Endothelial cell of umbilical vein (primary cell): ENCODE measurements around the gene OR2L2. TPM values are rescaled to one million over a fixed set of nuclear protein-coding genes. Genes with fewer than 3 reads are reported as not detected.

Experiments
- BruUV-seq: library from RNA; stranded (reverse); fragments of 400-500 nt; replicated peaks from 2 replicates; lab custom pipeline; 2021; lab: Mats Ljungman, UMichigan
- CTCF ChIA-PET: fragments of 300-600, 350-600 bp; sonication (Branson Sonifier 250); formaldehyde crosslinking; loops from one replicate; lab custom pipeline; 2021; ENCODE audit warnings: antibody characterized with exemption, inconsistent platforms; lab: Charles Lee
- POLR2A ChIA-PET: fragments of 300-600, 350-600 bp; sonication (Branson Sonifier 250); formaldehyde crosslinking; loops from one replicate; lab custom pipeline; 2021; ENCODE audit warnings: antibody characterized with exemption, inconsistent platforms; lab: Charles Lee
- DNase-seq: peaks from one replicate; pipeline ENCODE4 v3.0.0-alpha.2; 2011; ENCODE audit warnings: low read depth, low spot score
- FAIRE-seq: peaks from 2 replicates; lab custom pipeline; 2011; peaks lifted over from hg19 to GRCh38; lab: Jason Lieb, UNC
- H2AFZ ChIP-seq: 2 replicates; pipeline ENCODE4 v1.6.0; 2012; ENCODE audit warnings: low read depth, low read length, control low read depth, inconsistent platforms
- H3K27ac ChIP-seq: 2 replicates; pipeline ENCODE4 v1.5.1; 2011; ENCODE audit warnings: low read depth, mild to moderate bottlenecking, control low read depth, low read length, moderate library complexity; ENCODE audit not compliant: insufficient read depth
- H3K27me3 ChIP-seq, 2 experiments: 2 replicates each; pipeline versions ENCODE4 v1.6.0 to v1.6.1; 2011; ENCODE audit warnings: low read length in 2 of 2, mixed read lengths in 1 of 2; ENCODE audit not compliant: control insufficient read depth in 2 of 2, insufficient read depth in 2 of 2
- H3K36me3 ChIP-seq, 2 experiments: 2 replicates in 1 of 2; 3 replicates in 1 of 2; pipeline ENCODE4 v1.5.1; 2011; ENCODE audit warnings: low read length in 2 of 2, mild to moderate bottlenecking in 1 of 2, moderate library complexity in 1 of 2; ENCODE audit not compliant: control insufficient read depth in 2 of 2, insufficient read depth in 2 of 2; ENCODE audit errors: extremely low read depth in 1 of 2
- H3K4me1 ChIP-seq: 3 replicates; pipeline ENCODE4 v1.5.1; 2011; ENCODE audit warnings: mild to moderate bottlenecking, low read length; ENCODE audit not compliant: control insufficient read depth, insufficient read depth; ENCODE audit errors: extremely low read depth
- H3K4me2 ChIP-seq: 2 replicates; pipeline ENCODE4 v1.6.1; 2011; ENCODE audit warnings: low read length, control low read depth, mixed read lengths; ENCODE audit not compliant: insufficient read depth
- H3K4me3 ChIP-seq, 3 experiments: fragments of 200-600 bp in 1 of 3; sonication (generic), shearing (Covaris generic) in 1 of 3; replicated peaks in 1 of 3; 2 replicates each; pipeline ENCODE4 v1.5.1; 2011 to 2016; ENCODE audit warnings: control low read depth in 3 of 3, low read length in 3 of 3, mild to moderate bottlenecking in 2 of 3, inconsistent platforms in 1 of 3, low read depth in 1 of 3, moderate library complexity in 1 of 3; ENCODE audit not compliant: insufficient read depth in 1 of 3
- H3K79me2 ChIP-seq: 2 replicates; pipeline ENCODE4 v1.6.0; 2012; ENCODE audit warnings: low read length, inconsistent platforms; ENCODE audit not compliant: control insufficient read depth, insufficient read depth
- H3K9ac ChIP-seq: replicated peaks from 2 replicates; pipeline ENCODE3; 2011; ENCODE audit warnings: low read length, control low read depth; ENCODE audit not compliant: insufficient read depth; ENCODE audit errors: extremely low read depth
- H3K9me1 ChIP-seq: replicated peaks from 3 replicates; pipeline ENCODE4 v1.6.0; 2011; ENCODE audit warnings: mild to moderate bottlenecking, low read length; ENCODE audit not compliant: control insufficient read depth, insufficient read depth; ENCODE audit errors: extremely low read depth
- H3K9me3 ChIP-seq: replicated peaks from 2 replicates; pipeline ENCODE4 v1.5.1; 2012; ENCODE audit warnings: low read length, inconsistent platforms; ENCODE audit not compliant: control insufficient read depth, insufficient read depth
- H4K20me1 ChIP-seq: replicated peaks from 2 replicates; pipeline ENCODE3; 2011; ENCODE audit warnings: mild to moderate bottlenecking, low read length; ENCODE audit not compliant: control insufficient read depth, insufficient read depth; ENCODE audit errors: extremely low read depth
- EZH2 ChIP-seq: IDR thresholded peaks from 2 replicates; pipeline ENCODE4 v1.6.1; 2012; ENCODE audit warnings: borderline replicate concordance, low read depth, mild to moderate bottlenecking, moderate library complexity, low read length, inconsistent platforms; ENCODE audit not compliant: severe bottlenecking
- FOS ChIP-seq: IDR thresholded peaks from 2 replicates; pipeline ENCODE4 v1.6.1; 2011; ENCODE audit warnings: mild to moderate bottlenecking, low read length, moderate library complexity, borderline replicate concordance; ENCODE audit not compliant: insufficient read depth
- GATA2 ChIP-seq: IDR thresholded peaks from 2 replicates; pipeline ENCODE4 v1.7.0; 2011; ENCODE audit warnings: low read depth, mild to moderate bottlenecking, moderate library complexity, mixed read lengths, low read length; ENCODE audit not compliant: insufficient read length, insufficient read depth
- JUN ChIP-seq: IDR thresholded peaks from 2 replicates; pipeline ENCODE4 v1.6.1; 2011; ENCODE audit warnings: borderline replicate concordance, low read depth; ENCODE audit not compliant: insufficient read length, insufficient read depth
- MYC ChIP-seq: IDR thresholded peaks from one replicate; pipeline ENCODE4 v1.6.1; 2011; ENCODE audit warnings: mild to moderate bottlenecking, low read depth, low read length
- POLR2A ChIP-seq: IDR thresholded peaks from 2 replicates; pipeline ENCODE4 v1.6.1; 2012; ENCODE audit warnings: low read depth, mild to moderate bottlenecking, control low read depth, low read length
- POLR2AphosphoS5 ChIP-seq: IDR thresholded peaks from 2 replicates; pipeline ENCODE4 v1.6.1; 2012; ENCODE audit warnings: low read depth, mild to moderate bottlenecking, control low read depth, low read length, moderate library complexity; ENCODE audit not compliant: insufficient read depth
- dilution Hi-C: fragments of 300-500 bp; cut with MboI; formaldehyde crosslinking; loops from one replicate; pipeline ENCODE4 v1.15.0; 2019; ENCODE audit warnings: low sequenced_read_pairs; ENCODE audit not compliant: extremely low pct_ligation_motif_present
- intact Hi-C: fragments of 100-400 bp; cut with micrococcal nuclease; formaldehyde crosslinking; loops from one replicate; pipeline ENCODE4 v1.10.0; 2022
- polyA plus RNA-seq, 4 experiments: library from polyadenylated mRNA; depleted of rRNA in 3 of 4; stranded (reverse) in 3 of 4; unstranded in 1 of 4; fragments of >200 nt; gene quantifications; 2 replicates each; pipeline versions ENCODE4 v1.2.1 to v1.2.3, GENCODE V29; 2011 to 2012; ENCODE audit warnings: missing spikeins in 1 of 4
- total RNA-seq: library from RNA; stranded (reverse); gene quantifications from 2 replicates; pipeline ENCODE4 v1.2.3, GENCODE V29; 2021

Gene OR2L2
- total and polyA plus RNA-seq, 2 donors (not counting 3 experiments of a cell fraction or from before 2014, with no cell fraction given): 0.07 TPM; not detected in 1

DNA sequence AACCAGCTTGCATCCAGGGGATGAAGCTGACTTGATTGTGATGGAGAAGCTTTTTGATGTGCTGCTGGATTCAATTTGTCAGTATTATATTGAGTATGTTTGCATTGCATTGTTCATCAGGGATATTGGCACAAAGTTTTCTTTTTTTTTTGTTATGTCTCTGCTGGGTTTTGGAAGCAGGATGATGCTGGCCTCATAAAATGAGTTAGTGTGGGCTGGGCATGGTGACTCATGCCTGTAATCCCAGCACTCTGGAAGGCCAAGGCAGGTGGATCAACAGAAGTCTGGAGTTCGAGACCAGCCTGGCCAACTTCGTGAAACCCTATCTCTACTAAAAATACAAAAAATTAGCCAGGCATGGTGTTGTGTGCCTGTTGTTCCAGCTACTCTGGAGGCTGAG, 25.4 kb downstream of the OR2L2 start:
- FAIRE-seq: no peak
- Histone ChIP-seq H2AFZ (no peak overlapping the region), H4K20me1 (no peaks in the 10 kb centered on the region), H3K9ac (no peak overlapping the region), H3K4me1 (no peaks in the 10 kb centered on the region), H3K79me2 (no peaks in the 10 kb centered on the region), H3K27me3 (no peaks in the 10 kb centered on the region), H3K4me3 (no peak overlapping the region), H3K9me3 (peaks cover 5% of the 10 kb centered on the region), H3K4me2 (no peak overlapping the region), H3K9me1 (no peaks in the 10 kb centered on the region), H3K36me3 (no peaks in the 10 kb centered on the region), H3K27ac (no peak overlapping the region)
- TF ChIP-seq GATA2: no peak
- dilution Hi-C loops (no loop called here), intact Hi-C loops (no loop called here)
- CTCF ChIA-PET: interaction anchor here (0.8 kb wide), 1 partner anchor 31 kb away, joined by 3 read pairs; no protein-coding TSS in a partner anchor
- no peak for DNase-seq
- BruUV-seq: no TSS peak
- POLR2A ChIA-PET: no interaction called here

GRCh38 chr1:248065071-248065470, 35.2 kb downstream of the OR2L2 start:
- POLR2A ChIA-PET: no interaction called here
- dilution Hi-C loops (no loop called here), intact Hi-C loops (no loop called here)
- no peak for DNase-seq
- H3K36me3 ChIP-seq: no peaks in the 10 kb centered on the region
- H4K20me1 ChIP-seq: no peaks in the 10 kb centered on the region
- H2AFZ ChIP-seq: no peak overlapping the region
- no peak overlapping the region for H3K4me3 ChIP-seq
- TF ChIP-seq FOS: no peak
- TF ChIP-seq MYC: no peak
- TF ChIP-seq POLR2A: no peak
- TF ChIP-seq EZH2: no peak
- TF ChIP-seq JUN: no peak
- no peak for TF ChIP-seq POLR2AphosphoS5
- no peaks in the 10 kb centered on the region for H3K27me3 ChIP-seq
- FAIRE-seq: no peak
- no peaks in the 10 kb centered on the region for H3K79me2 ChIP-seq
- H3K4me1 ChIP-seq: no peaks in the 10 kb centered on the region
- H3K9me3 ChIP-seq: peaks cover 2% of the 10 kb centered on the region
- H3K9me1 ChIP-seq: no peaks in the 10 kb centered on the region
- BruUV-seq: no TSS peak
- no peak overlapping the region for H3K9ac ChIP-seq
- no peak overlapping the region for H3K4me2 ChIP-seq
- CTCF ChIA-PET: no interaction called here
- H3K27ac ChIP-seq: no peak overlapping the region
